DOHH2 (cell line): ENCODE results near the gene IQGAP1.

Experiments used
- H3F3A ChIP-seq: fragments of 200-600 bp; sonication (generic), shearing (Covaris generic); 2 replicates; pipeline ENCODE4 v1.6.0; 2016; ENCODE audit warnings: antibody characterized with exemption, mild to moderate bottlenecking; ENCODE audit not compliant: control insufficient read depth, insufficient read depth
- H3K27ac ChIP-seq: fragments of 200-600 bp; sonication (generic); 2 replicates; pipeline ENCODE4 v1.5.1; 2014; ENCODE audit warnings: low read depth, mild to moderate bottlenecking, low read length, moderate library complexity
- H3K27me3 ChIP-seq: fragments of 200-600 bp; sonication (generic); 2 replicates; pipeline ENCODE4 v1.6.1; 2014; ENCODE audit warnings: mild to moderate bottlenecking, low read length, mixed read lengths; ENCODE audit not compliant: control insufficient read depth
- H3K36me3 ChIP-seq: fragments of 200-600 bp; sonication (generic); 2 replicates; pipeline ENCODE4 v1.6.1; 2014; ENCODE audit warnings: mild to moderate bottlenecking, low read length, moderate library complexity, mixed read lengths; ENCODE audit not compliant: control insufficient read depth
- H3K4me1 ChIP-seq: fragments of 200-600 bp; sonication (generic); 2 replicates; pipeline ENCODE4 v1.6.1; 2014; ENCODE audit warnings: mild to moderate bottlenecking, low read length, mixed read lengths; ENCODE audit not compliant: control insufficient read depth
- H3K4me2 ChIP-seq: fragments of 200-600 bp; sonication (generic); 2 replicates; pipeline ENCODE4 v1.6.0; 2014; ENCODE audit warnings: mild to moderate bottlenecking, low read length, moderate library complexity
- H3K4me3 ChIP-seq: fragments of 200-600 bp; sonication (generic); 2 replicates; pipeline ENCODE4 v1.5.1; 2014; ENCODE audit warnings: mild to moderate bottlenecking, low read length, mixed read lengths
- H3K79me2 ChIP-seq: fragments of 200-600 bp; sonication (generic); 2 replicates; pipeline ENCODE4 v1.6.1; 2014; ENCODE audit warnings: mild to moderate bottlenecking, low read length, mixed read lengths; ENCODE audit not compliant: control insufficient read depth
- H3K9me2 ChIP-seq: fragments of 200-600 bp; sonication (generic); replicated peaks from 2 replicates; pipeline ENCODE4 v1.6.1; 2014; ENCODE audit warnings: mild to moderate bottlenecking, low read length, mixed read lengths; ENCODE audit not compliant: control insufficient read depth
- H3K9me3 ChIP-seq: fragments of 200-600 bp; sonication (generic); 2 replicates; pipeline ENCODE4 v1.6.1; 2014; ENCODE audit warnings: antibody characterized with exemption, low read length, mixed read lengths; ENCODE audit not compliant: control insufficient read depth, insufficient read depth
- H4K20me1 ChIP-seq: fragments of 200-600 bp; sonication (generic); 2 replicates; pipeline ENCODE4 v1.6.0; 2014; ENCODE audit warnings: low read depth, mild to moderate bottlenecking, antibody characterized with exemption, low read length, moderate library complexity; ENCODE audit not compliant: control insufficient read depth, insufficient read depth
- CTCF ChIP-seq: fragments of 200-600 bp; sonication (generic); IDR thresholded peaks from one replicate; pipeline ENCODE4 v1.5.1; 2014; ENCODE audit warnings: antibody characterized with exemption, mild to moderate bottlenecking, low read depth, low read length; ENCODE audit not compliant: poor library complexity, severe bottlenecking
- EZH2phosphoT487 ChIP-seq: fragments of 200-600 bp; sonication (generic); IDR thresholded peaks from 2 replicates; pipeline ENCODE4 v1.6.1; 2017; ENCODE audit warnings: borderline replicate concordance, mild to moderate bottlenecking, antibody characterized with exemption, low read length, moderate library complexity, mixed read lengths

The IQGAP1 gene

GRCh38 chr15:90478846-90479481, 90.9 kb downstream of the IQGAP1 start:
- H4K20me1 ChIP-seq, result no peaks in the 10 kb centered on the region
- no peak for TF ChIP-seq CTCF
- no peak for TF ChIP-seq EZH2phosphoT487
- H3K4me3 ChIP-seq, result no peak overlapping the region
- no peaks in the 10 kb centered on the region for H3K79me2 ChIP-seq
- H3K4me1 ChIP-seq, result 0 out of 2 replicates have a peak, but pooled peaks cover 3% of the 10 kb centered on the region
- no peak overlapping the region for H3K27ac ChIP-seq
- H3K36me3 ChIP-seq, result peaks cover 67% of the 10 kb centered on the region
- peaks cover 3% of the 10 kb centered on the region; the same call in 1 of the 2 replicates for H3F3A ChIP-seq
- H3K4me2 ChIP-seq, result no peak overlapping the region
- H3K9me3 ChIP-seq, result no peaks in the 10 kb centered on the region
- no peaks in the 10 kb centered on the region for H3K27me3 ChIP-seq
- H3K9me2 ChIP-seq, result no peaks in the 10 kb centered on the region

GRCh38 chr15:90479656-90480055, 91.6 kb downstream of the IQGAP1 start:
- no peak overlapping the region for H3K4me3 ChIP-seq
- H3K4me2 ChIP-seq, result no peak overlapping the region
- H4K20me1 ChIP-seq, result no peaks in the 10 kb centered on the region
- H3K36me3 ChIP-seq, result peaks cover 67% of the 10 kb centered on the region
- H3K79me2 ChIP-seq, result no peaks in the 10 kb centered on the region
- no peaks in the 10 kb centered on the region for H3K9me2 ChIP-seq
- peaks cover 3% of the 10 kb centered on the region; the same call in 1 of the 2 replicates for H3F3A ChIP-seq
- H3K4me1 ChIP-seq, result 0 out of 2 replicates have a peak, but pooled peaks cover 3% of the 10 kb centered on the region
- H3K27ac ChIP-seq, result no peak overlapping the region
- H3K27me3 ChIP-seq, result no peaks in the 10 kb centered on the region
- TF ChIP-seq EZH2phosphoT487, result no peak
- no peak for TF ChIP-seq CTCF
- H3K9me3 ChIP-seq, result no peaks in the 10 kb centered on the region

- Histone ChIP-seq H3K4me1 (0 out of 2 replicates have a peak, but pooled peaks cover 3% of the 10 kb centered on the region), H4K20me1 (no peaks in the 10 kb centered on the region), H3K9me2 (no peaks in the 10 kb centered on the region), H3F3A (peaks cover 3% of the 10 kb centered on the region; the same call in 1 of the 2 replicates), H3K9me3 (no peaks in the 10 kb centered on the region), H3K4me2 (no peak overlapping the region), H3K79me2 (no peaks in the 10 kb centered on the region), H3K4me3 (no peak overlapping the region), H3K36me3 (peaks cover 77% of the 10 kb centered on the region), H3K27ac (no peak overlapping the region), H3K27me3 (no peaks in the 10 kb centered on the region)
- no peak for TF ChIP-seq EZH2phosphoT487
- TF ChIP-seq CTCF, result no peak
Measured at GRCh38 chr15:90481023-90481422, 93.0 kb downstream of the IQGAP1 start.
